Colonic mucosa (tissue), 4 donors: ENCODE results near the gene LDAH. TPM values are rescaled to one million over a fixed set of nuclear protein-coding genes. Genes with fewer than 3 reads are reported as not detected.

Experiments
- DNase-seq: peaks from one replicate; pipeline ENCODE4 v3.0.0-alpha.2; 2020
- H3K27ac ChIP-seq: fragments of 200-600 bp; one replicate; pipeline ENCODE4 v1.8.0; 2021
- H3K27me3 ChIP-seq: fragments of 200-600 bp; one replicate; pipeline ENCODE4 v1.8.0; 2021
- H3K36me3 ChIP-seq: fragments of 200-600 bp; one replicate; pipeline ENCODE4 v1.8.0; 2021
- H3K4me1 ChIP-seq: fragments of 200-600 bp; one replicate; pipeline ENCODE4 v1.8.0; 2021; ENCODE audit warnings: mild to moderate bottlenecking
- H3K4me3 ChIP-seq: fragments of 200-600 bp; one replicate; pipeline ENCODE4 v1.8.0; 2021
- H3K9ac ChIP-seq, 2 donors: one replicate each; pipeline ENCODE4 v1.7.0; 2013; ENCODE audit warnings: control low read depth in 2 of 2, low read depth in 2 of 2, low read length in 2 of 2
- H3K9me3 ChIP-seq: fragments of 200-600 bp; one replicate; pipeline ENCODE4 v1.8.0; 2021
- intact Hi-C: fragments of 100-400 bp; cut with DNase I; formaldehyde crosslinking; loops from one replicate; pipeline ENCODE4 v1.14.1; 2022
- total RNA-seq, 2 donors: library from RNA; stranded (reverse); fragmentation: NEBNext Ultra II Directional in 1 of 2; extraction: Animal tissue kit (Norgen Biotek cat#: 25700) in 1 of 2; gene quantifications; one replicate each; pipeline ENCODE4 v1.2.1, GENCODE V29; 2021
- TF ChIP-seq, protein P1 (sequence below): fragments of 200-600 bp; IDR thresholded peaks from one replicate; pipeline ENCODE4 v1.8.0; 2022; ENCODE audit warnings: antibody characterized with exemption, mild to moderate bottlenecking
- donor health status: healthy.
- donor health status: DM: no; HTN: no; CAD: no.
- donor health status: DM: no; HTN: no; CAD: no.

LDAH gene
- total RNA-seq, 2 donors from 2014 or later = 15.0 to 25.9 TPM

- TF ChIP-seq, protein P1, sequence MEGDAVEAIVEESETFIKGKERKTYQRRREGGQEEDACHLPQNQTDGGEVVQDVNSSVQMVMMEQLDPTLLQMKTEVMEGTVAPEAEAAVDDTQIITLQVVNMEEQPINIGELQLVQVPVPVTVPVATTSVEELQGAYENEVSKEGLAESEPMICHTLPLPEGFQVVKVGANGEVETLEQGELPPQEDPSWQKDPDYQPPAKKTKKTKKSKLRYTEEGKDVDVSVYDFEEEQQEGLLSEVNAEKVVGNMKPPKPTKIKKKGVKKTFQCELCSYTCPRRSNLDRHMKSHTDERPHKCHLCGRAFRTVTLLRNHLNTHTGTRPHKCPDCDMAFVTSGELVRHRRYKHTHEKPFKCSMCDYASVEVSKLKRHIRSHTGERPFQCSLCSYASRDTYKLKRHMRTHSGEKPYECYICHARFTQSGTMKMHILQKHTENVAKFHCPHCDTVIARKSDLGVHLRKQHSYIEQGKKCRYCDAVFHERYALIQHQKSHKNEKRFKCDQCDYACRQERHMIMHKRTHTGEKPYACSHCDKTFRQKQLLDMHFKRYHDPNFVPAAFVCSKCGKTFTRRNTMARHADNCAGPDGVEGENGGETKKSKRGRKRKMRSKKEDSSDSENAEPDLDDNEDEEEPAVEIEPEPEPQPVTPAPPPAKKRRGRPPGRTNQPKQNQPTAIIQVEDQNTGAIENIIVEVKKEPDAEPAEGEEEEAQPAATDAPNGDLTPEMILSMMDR = no peak
- no peak for DNase-seq
- intact Hi-C loops = no loop called here
- Histone ChIP-seq H3K27ac (no peak overlapping the region), H3K4me1 (no peaks in the 10 kb centered on the region), H3K4me3 (no peak overlapping the region), H3K9ac (no peak overlapping the region), H3K27me3 (no peaks in the 10 kb centered on the region), H3K9me3 (no peaks in the 10 kb centered on the region), H3K36me3 (no peaks in the 10 kb centered on the region)
Observed at GRCh38 chr2:20747317-20747716, 75.6 kb downstream of the LDAH start.

- intact Hi-C loops = no loop called here
- no peak for DNase-seq
- TF ChIP-seq, protein P1 = no peak
- H3K9me3 ChIP-seq = no peaks in the 10 kb centered on the region
- no peaks in the 10 kb centered on the region for H3K27me3 ChIP-seq
- no peak overlapping the region for H3K27ac ChIP-seq
- no peak overlapping the region for H3K4me3 ChIP-seq
- H3K4me1 ChIP-seq = no peaks in the 10 kb centered on the region
- H3K36me3 ChIP-seq = no peaks in the 10 kb centered on the region
- no peak overlapping the region for H3K9ac ChIP-seq
Observed at GRCh38 chr2:20745924-20746555, 76.9 kb downstream of the LDAH start.

DNA sequence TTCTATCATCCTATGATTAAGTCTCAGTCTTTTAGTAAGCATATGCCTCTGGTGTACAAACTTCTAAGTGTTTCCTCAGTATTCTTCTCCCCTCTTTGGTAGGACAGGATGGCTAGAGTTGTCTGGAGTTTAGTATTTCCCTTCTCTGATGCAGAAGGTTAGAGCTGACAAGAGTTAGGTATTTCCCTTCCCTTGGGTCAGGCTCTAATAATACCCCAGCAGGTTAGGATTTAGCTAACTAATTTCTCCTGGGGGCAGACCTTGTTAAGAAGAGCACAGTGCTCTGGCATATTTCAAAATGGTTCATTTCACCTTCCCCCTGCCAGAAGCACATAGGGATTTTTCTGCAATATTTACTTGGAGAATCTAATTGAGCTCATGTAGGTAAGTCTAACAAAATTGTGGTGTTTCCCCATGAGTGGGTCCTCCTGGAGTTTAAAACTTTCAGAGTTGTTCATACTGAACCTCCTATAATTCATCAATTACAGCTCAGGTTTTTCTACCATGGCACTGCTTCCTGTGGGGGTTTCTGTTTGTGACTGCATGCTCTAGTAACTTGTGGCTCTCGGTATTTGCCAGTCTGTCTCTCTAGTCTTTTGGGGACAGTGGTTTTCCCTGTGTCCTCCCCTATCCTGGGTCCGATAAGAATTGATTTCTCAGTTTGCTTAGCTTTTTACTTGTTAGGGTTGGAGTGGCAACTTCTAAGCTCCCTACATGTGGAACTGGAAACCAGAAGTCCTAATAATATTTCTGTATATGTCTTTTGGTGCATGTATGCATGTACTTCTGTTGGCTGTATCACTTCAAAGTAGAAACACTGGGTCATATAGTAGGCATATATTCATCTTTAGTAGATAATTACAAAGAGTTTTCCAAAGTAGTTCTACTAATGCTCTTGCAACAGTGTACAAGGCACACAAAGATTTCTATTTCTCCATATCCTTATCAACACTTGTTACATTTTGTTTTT lies 78.2 kb downstream of the LDAH start:
- intact Hi-C loops = no loop called here
- Histone ChIP-seq H3K4me1 (no peaks in the 10 kb centered on the region), H3K9me3 (no peaks in the 10 kb centered on the region), H3K4me3 (no peak overlapping the region), H3K9ac (no peak overlapping the region), H3K36me3 (no peaks in the 10 kb centered on the region), H3K27me3 (no peaks in the 10 kb centered on the region), H3K27ac (no peak overlapping the region)
- TF ChIP-seq, protein P1 = no peak
- no peak for DNase-seq

DNA sequence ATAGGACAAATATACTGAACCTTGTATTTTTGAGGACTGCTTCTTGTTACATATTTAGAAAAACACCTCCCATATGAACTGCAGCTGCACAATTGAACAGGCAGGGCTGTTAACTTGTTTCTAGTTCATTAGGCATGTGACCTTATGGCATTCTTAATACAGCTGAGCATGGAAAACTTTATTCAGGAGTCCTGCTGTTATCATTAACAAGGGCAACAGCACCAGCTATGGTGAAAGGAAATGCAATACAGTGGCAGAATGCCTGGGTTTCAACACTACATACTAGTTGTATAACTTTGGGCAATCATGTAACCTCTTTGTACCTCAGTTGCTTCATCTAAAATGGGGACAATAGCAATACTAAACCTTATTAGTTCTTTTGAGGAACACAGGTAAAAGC lies 84.1 kb downstream of the LDAH start:
- H3K9ac ChIP-seq = no peak overlapping the region
- H3K27me3 ChIP-seq = no peaks in the 10 kb centered on the region
- no peaks in the 10 kb centered on the region for H3K9me3 ChIP-seq
- DNase-seq = no peak
- intact Hi-C loops = no loop called here
- no peaks in the 10 kb centered on the region for H3K4me1 ChIP-seq
- no peak overlapping the region for H3K27ac ChIP-seq
- H3K4me3 ChIP-seq = no peak overlapping the region
- TF ChIP-seq, protein P1 = no peak
- H3K36me3 ChIP-seq = no peaks in the 10 kb centered on the region

- no peak for DNase-seq
- Histone ChIP-seq H3K9ac (no peak overlapping the region), H3K36me3 (no peaks in the 10 kb centered on the region), H3K4me1 (no peaks in the 10 kb centered on the region), H3K4me3 (no peak overlapping the region), H3K9me3 (no peaks in the 10 kb centered on the region), H3K27ac (no peak overlapping the region), H3K27me3 (no peaks in the 10 kb centered on the region)
- TF ChIP-seq, protein P1 = no peak
- intact Hi-C loops = no loop called here
Observed at GRCh38 chr2:20737505-20737904, 85.4 kb downstream of the LDAH start.
